Epithelial cell of alveolus of lung (primary cell): ENCODE results near the gene TRPM1. TPM values are rescaled to one million over a fixed set of nuclear protein-coding genes. Genes with fewer than 3 reads are reported as not detected.

Experiments
- total RNA-seq: library from RNA; depleted of rRNA; stranded (reverse); fragments of >200 nt; gene quantifications from 2 replicates; pipeline ENCODE4 v1.2.1, GENCODE V29; 2015

Gene TRPM1
- total RNA-seq: not detected in 2 replicates

DNA sequence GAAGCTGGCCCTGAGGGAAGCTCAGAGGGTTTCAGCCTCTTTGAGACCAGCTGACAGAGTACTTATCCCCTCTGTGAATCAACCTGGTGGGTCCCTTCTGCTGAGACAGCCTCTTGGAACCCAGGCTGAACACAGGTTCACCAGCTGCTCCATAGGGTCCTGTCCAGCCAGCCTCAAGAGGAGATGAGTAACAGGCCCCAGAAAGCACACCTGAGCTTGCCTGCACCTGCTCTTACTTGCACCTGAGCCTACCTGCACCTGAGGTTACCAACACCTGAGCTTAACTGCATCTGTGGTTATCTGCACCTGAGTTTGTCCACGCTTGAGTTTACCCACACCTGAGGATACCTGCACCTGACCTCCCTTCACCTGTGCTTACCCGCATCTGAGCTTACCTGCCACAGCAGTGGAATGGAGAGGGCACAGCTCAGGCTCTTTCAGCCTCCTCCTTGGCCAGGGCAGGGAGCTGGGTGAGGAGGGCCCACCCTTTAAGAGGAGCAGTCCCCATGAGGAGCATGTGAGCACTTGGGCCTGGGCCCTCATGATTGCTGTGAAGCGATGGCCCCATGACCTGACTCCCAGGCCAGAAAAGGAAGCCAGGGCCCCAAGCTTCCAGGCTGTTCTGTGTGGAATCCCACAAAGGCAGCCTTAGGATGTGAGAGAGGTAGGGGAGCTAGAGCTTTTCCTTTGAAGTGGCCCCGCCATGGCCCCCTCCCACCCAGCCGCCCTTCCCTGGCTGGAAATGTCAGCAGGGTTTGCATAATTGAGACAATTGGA lies at the start of gene TRPM1:
Gene TRPM1, minus strand, starts transcription at position 464 of the 777 bp plus-strand sequence. CDS start 20,370 bp downstream, outside the sequence.

DNA sequence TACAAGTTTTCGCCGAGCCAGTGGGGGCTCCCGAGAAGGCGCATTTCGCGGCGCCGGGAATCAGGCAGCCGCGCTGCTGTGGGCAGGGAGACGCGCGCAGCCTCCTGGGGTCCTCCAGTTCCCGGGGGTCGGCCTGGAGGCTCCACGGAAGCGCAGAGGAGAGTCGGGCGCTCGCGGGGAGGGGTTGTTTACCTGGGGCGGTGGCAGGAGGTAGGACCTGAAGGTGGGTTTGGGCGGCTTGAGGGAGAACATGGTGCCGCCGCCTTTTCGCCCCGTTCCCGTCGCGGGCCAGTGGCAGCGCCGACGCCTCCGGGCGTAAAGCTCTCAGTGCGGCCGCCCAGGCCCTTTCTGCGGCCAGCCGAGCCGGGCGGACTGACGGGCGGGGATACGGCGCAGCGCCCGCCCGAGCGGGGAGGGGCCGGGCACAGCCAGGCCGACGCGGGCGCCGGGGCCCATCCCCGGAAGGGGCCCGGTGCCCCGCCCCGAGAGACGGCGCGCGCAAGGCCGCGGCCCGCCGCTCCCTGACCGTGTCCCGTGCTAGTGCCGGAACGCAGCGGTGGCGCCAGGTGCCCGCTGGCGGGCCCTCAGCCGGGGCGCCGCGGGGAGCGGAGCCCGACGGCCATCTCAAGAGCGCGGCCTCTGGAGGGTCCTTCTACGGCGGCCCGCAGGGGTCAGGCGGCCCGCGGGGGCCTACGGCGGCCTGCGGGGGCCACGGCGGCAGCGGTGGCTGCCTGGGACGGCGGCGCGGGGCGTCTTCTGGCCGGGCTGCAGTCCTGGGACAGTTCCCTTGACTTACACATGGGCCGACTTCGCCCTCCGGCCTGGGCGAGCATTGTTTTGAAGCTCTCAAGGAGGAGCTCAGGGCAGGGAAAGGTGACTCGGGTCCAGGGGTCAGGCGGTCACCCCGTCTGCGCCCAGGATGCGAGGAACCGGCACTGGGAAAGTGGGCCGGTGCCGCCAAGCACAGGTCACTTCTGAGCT lies 110.0 kb downstream of the TRPM1 start, which contains the start of gene MTMR10:
Gene MTMR10, minus strand, starts transcription at position 374 of the 981 bp plus-strand sequence. Its CDS starts 122 bp downstream, at position 252.

Other genes starting within 250 kb of the TRPM1 start
- 7.6 and 17.0 TPM in 2 replicates for gene FAN1, start 197.8 kb downstream of the TRPM1 start, total RNA-seq
- 8.5 and 12.6 TPM in 2 replicates for gene MTMR10, start 110.1 kb downstream of the TRPM1 start, total RNA-seq
- gene KLF13, start 225.1 kb upstream of the TRPM1 start, total RNA-seq: 38.4 and 42.1 TPM in 2 replicates